Gastrocnemius medialis (tissue), 4 donors: ENCODE results near the gene TRIM31.

Experiments used
- CTCF ChIP-seq, 5 experiments: fragments of 450-650 bp in 3 of 5; fragments of 200-600 bp in 2 of 5; sonication (generic) in 2 of 5; IDR thresholded peaks in 4 of 5; conservative IDR thresholded peaks in 1 of 5; 1 replicate in 4 of 5; 2 replicates in 1 of 5; pipeline ENCODE4 v1.5.1; 2016 to 2019; ENCODE audit warnings: antibody characterized with exemption in 5 of 5, mild to moderate bottlenecking in 3 of 5, moderate library complexity in 3 of 5
- POLR2A ChIP-seq, 2 donors: fragments of 450-650 bp; IDR thresholded peaks; one replicate each; pipeline ENCODE4 v1.6.1; 2017; ENCODE audit warnings: antibody characterized with exemption in 2 of 2, mild to moderate bottlenecking in 2 of 2, moderate library complexity in 2 of 2

- TF ChIP-seq POLR2A (IDR thresholded peaks at IDR 0.05) (no peak), CTCF (IDR thresholded peaks at IDR 0.05 in 4 of 5, conservative IDR thresholded peaks at IDR 0.05 in 1 of 5) (no peak)
Measured at GRCh38 chr6:30122515-30122914, 9.6 kb upstream of the TRIM31 start.
